T-helper 9 cell (primary cell): ENCODE data around the gene U2AF1.
"Not testable (repeated sequence)": the region's sequence is repeated elsewhere in the genome, so short reads cannot be mapped to it uniquely, and the experiment has no call there.

ENCODE experiments used
- DNase-seq: peaks from one replicate; pipeline ENCODE4 v3.0.0-alpha.2; 2020

Gene U2AF1

GRCh38 chr21:43076023-43076637 lies 31.2 kb downstream of the U2AF1 start:
- not testable (repeated sequence) for DNase-seq

- not testable (repeated sequence) for DNase-seq
These were observed 32.0 kb downstream of the U2AF1 start, which contains the start of gene CBS for GRCh38 chr21:43075170-43076022. TSS of gene CBS (minus strand) at chr21:43075835. CDS start at chr21:43072193, 3,642 bp downstream.

- DNase-seq, result not testable (repeated sequence)
These were observed 32.8 kb downstream of the U2AF1 start for GRCh38 chr21:43074401-43075169.

GRCh38 chr21:43072742-43073141 lies 34.6 kb downstream of the U2AF1 start:
- not testable (repeated sequence) for DNase-seq

GRCh38 chr21:43069682-43070081 lies 37.7 kb downstream of the U2AF1 start:
- DNase-seq, result not testable (repeated sequence)

- DNase-seq, result not testable (repeated sequence)
These were observed 39.3 kb downstream of the U2AF1 start for GRCh38 chr21:43068065-43068464.

- not testable (repeated sequence) for DNase-seq
These were observed 40.7 kb downstream of the U2AF1 start for GRCh38 chr21:43066690-43067089.

GRCh38 chr21:43065991-43066390 lies 41.4 kb downstream of the U2AF1 start:
- not testable (repeated sequence) for DNase-seq

GRCh38 chr21:43064265-43064917 lies 43.0 kb downstream of the U2AF1 start:
- DNase-seq, result not testable (repeated sequence)

- DNase-seq, result not testable (repeated sequence)
These were observed 44.3 kb downstream of the U2AF1 start for GRCh38 chr21:43062955-43063664.

GRCh38 chr21:43053112-43053511 lies 54.3 kb downstream of the U2AF1 start:
- not testable (repeated sequence) for DNase-seq

- not testable (repeated sequence) for DNase-seq
These were observed 61.2 kb downstream of the U2AF1 start for GRCh38 chr21:43045876-43046821.

GRCh38 chr21:43045165-43045875 lies 62.0 kb downstream of the U2AF1 start:
- DNase-seq, result not testable (repeated sequence)

GRCh38 chr21:43044547-43044946 lies 62.8 kb downstream of the U2AF1 start:
- DNase-seq, result not testable (repeated sequence)

GRCh38 chr21:43043291-43043690 lies 64.1 kb downstream of the U2AF1 start:
- not testable (repeated sequence) for DNase-seq
